CD4-positive, alpha-beta T cell treated with Interleukin-2 at 100 ng/mL for 4 hours (primary cell): ENCODE measurements around the gene MINDY2.

Experiments
- DNase-seq: peaks from one replicate; pipeline ENCODE4 v3.0.0-alpha.2; 2020; ENCODE audit warnings: low spot score

Gene MINDY2

DNA sequence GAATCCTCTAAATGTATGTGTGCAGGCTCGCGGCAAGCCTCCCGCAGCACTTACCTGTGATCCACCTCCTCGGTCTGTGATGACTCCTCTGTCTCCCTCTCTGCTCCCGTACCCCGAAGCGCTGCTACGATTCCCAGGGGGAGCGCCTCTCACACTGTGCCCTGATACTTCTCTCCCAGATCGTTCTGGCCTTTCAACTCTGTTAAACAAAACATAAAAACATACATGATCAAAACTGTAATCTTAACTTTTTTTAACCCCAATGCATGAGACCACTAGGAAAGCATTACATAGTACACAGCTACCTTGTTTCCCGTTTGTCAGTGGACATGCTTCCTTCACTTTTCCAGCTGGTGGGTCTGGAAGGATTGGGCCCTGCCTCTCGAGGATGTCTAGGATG is 115.8 kb downstream of the MINDY2 start:
- no peak for DNase-seq

DNA sequence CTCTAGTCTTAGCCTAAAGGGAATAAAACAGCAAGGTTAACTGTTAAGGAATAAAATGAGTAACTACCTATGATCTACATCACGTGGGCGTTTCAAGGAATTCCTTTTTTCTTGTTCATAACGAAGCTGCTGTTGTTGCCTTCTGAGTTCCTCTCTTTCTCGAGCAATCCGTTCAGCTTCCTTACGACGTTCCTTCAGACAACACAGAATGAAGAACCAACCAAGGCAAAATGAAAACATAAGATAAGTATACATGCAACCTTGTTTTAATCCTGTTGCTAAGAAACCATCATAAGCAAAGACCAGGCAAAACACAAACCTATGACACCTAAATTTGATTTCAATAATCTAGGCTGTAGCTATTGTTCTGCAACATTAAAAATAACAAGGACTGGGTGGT is 118.3 kb downstream of the MINDY2 start:
- DNase-seq, result no peak

DNA sequence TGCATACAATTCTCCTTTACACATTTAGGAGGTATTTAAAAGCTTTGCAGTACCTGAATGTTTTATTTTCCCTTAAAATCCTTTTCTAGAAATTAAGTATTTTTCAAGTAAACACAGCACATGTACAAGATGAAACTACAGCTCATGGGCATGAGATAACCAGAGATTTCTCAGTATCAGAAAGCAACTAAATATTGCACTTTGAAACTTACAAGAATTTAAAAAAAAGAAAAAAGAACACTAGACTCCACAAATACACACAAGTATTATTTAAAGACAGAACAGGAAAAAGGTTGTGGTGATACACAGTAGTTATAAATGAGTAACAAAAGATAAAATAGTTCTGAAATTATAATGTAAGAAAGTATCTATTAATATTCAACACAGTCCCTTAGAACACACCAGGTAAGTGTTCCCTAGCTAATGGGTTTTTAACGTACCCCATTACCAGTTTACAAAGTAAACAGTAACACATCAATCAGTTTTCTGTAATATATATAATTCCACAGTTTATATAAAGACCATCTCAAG is 127.1 kb downstream of the MINDY2 start:
- DNase-seq, result no peak

DNA sequence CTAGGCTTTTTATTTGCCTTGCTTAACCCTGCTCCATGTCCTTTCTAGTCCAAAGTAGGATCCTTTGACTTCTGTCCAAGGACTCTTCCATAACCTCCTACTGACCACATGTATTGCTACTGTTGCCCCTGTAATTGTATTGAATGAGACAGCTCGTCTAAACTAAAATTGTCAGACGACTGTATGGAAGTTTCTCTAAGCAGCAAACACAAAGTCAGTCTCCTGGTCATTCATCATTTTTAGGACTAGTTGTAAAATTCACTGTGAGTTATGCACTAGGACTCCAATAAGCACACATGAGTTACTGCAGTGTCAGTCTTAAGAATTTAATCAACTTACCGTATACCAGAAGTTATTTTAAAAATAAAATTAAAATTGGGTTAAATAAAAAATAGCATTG is 129.5 kb downstream of the MINDY2 start:
- DNase-seq, result no peak

DNA sequence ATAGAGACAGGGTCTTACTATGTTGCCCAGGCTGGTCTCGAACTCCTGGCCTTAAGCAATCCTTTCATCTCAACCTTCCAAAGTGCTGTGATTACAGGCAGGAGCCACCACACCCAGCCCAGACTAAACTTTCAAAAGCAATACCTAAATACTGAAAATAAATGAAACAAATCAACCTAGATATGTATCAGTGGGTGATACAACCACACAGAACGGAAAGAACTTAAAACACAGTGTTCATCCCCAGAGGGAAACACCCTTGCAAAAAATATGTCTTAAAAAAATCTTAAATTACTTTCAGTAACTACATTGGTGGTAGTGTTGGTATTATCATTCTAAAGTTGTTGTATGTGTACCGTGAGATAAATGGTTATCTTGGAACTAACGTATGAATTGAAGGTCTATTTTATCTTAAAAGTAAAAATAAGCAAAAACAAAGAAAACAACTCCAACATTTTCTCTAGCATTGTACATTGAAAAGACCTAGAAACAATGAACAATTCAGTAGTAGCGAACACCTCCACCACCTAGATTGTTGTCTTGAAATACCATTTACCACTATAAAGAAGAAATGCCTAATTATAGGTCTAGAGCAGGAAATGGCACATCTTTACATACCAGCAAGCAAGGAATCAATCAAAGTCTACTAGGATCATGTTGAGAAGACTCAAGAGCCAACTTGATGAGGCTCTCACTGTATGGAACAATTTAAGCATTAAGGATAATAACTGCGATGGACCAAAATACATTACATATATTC is 137.6 kb downstream of the MINDY2 start:
- no peak for DNase-seq

DNA sequence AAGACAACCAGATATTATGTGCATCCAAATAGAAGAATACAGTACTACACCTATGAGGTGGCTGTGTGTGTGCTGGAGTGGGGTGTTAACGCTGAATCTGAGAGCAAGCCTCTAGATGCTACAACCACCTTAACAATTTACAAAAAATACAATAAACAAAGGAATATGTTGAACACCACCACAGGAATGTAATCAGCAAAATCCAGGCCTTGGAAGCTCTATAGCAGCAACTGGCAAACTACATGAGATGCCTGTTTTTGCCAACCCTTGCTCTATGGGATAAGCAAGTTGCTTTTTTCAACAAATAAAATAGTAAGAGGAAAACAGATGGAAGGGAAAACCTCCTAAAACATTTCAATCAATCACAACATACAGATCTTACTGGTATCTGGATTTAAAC is 138.5 kb downstream of the MINDY2 start:
- no peak for DNase-seq

DNA sequence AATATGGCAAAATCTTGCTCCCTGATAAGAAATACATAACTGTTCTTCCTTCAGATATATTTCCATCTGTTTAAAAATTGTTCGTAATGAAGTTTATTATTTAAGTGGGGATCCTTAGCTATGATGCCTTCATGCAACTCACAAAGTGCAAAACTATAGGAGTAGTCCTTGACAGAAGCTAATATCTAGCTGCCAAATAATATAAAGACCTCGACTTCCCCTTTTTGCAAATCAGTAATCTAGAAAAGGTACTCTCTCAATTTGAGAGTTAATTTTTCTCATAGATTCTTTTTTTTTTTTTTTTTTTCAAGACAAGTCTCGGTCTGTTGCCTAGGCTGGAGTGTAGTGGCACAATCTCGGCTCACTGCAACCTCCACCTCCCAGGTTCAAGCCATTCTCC is 139.4 kb downstream of the MINDY2 start:
- DNase-seq, result no peak
